MM.1S (cell line): ENCODE data around the gene KSR1.
A peak's percentile ranks its signal among the peaks of the same experiment; 100 is the strongest.
"Not testable (repeated sequence)": the region's sequence is repeated elsewhere in the genome, so short reads cannot be mapped to it uniquely, and the experiment has no call there.

ENCODE experiments used
- DNase-seq: peaks from one replicate; pipeline ENCODE4 v3.0.0-alpha.2; 2015
- H2AFZ ChIP-seq: fragments of 300-600 bp; sonication (generic); 2 replicates; pipeline ENCODE4 v1.6.0; 2016; ENCODE audit warnings: antibody characterized with exemption, low read length
- H3F3A ChIP-seq: fragments of 300-600 bp; sonication (generic); 2 replicates; pipeline ENCODE4 v1.6.1; 2016; ENCODE audit warnings: mild to moderate bottlenecking, antibody characterized with exemption, low read length, moderate library complexity, mixed read lengths; ENCODE audit not compliant: insufficient read depth
- H3K27ac ChIP-seq: fragments of 300-600 bp; sonication (generic); 2 replicates; pipeline ENCODE4 v1.5.1; 2016; ENCODE audit warnings: mild to moderate bottlenecking, low read length
- H3K27me3 ChIP-seq: fragments of 300-600 bp; sonication (generic); replicated peaks from 2 replicates; pipeline ENCODE4 v1.6.0; 2016; ENCODE audit warnings: low read length; ENCODE audit not compliant: insufficient read depth
- H3K36me3 ChIP-seq: fragments of 300-600 bp; sonication (generic); replicated peaks from 2 replicates; pipeline ENCODE4 v1.6.1; 2016; ENCODE audit warnings: mild to moderate bottlenecking, low read length, mixed read lengths; ENCODE audit not compliant: insufficient read depth
- H3K4me1 ChIP-seq: fragments of 300-600 bp; sonication (generic); 2 replicates; pipeline ENCODE4 v1.6.1; 2016; ENCODE audit warnings: low read length, mixed read lengths
- H3K4me2 ChIP-seq: fragments of 300-600 bp; sonication (generic); 2 replicates; pipeline ENCODE4 v1.6.0; 2016; ENCODE audit warnings: low read depth, low read length
- H3K4me3 ChIP-seq: fragments of 300-600 bp; sonication (generic); 2 replicates; pipeline ENCODE4 v1.5.1; 2016; ENCODE audit warnings: low read length, mixed read lengths
- H3K79me2 ChIP-seq: fragments of 300-600 bp; sonication (generic); 2 replicates; pipeline ENCODE4 v1.6.1; 2016; ENCODE audit warnings: mixed run types, low read length, mixed read lengths
- H3K9ac ChIP-seq: fragments of 300-600 bp; sonication (generic); 2 replicates; pipeline ENCODE4 v1.6.1; 2016; ENCODE audit warnings: low read length, mixed read lengths
- H3K9me2 ChIP-seq: fragments of 300-600 bp; sonication (generic); replicated peaks from 2 replicates; pipeline ENCODE4 v1.6.1; 2016; ENCODE audit warnings: mild to moderate bottlenecking, low read length, mixed read lengths; ENCODE audit not compliant: insufficient read depth
- H3K9me3 ChIP-seq: fragments of 300-600 bp; sonication (generic); replicated peaks from 2 replicates; pipeline ENCODE4 v1.6.1; 2016; ENCODE audit warnings: mild to moderate bottlenecking, low read length, mixed read lengths; ENCODE audit not compliant: insufficient read depth
- H4K20me1 ChIP-seq: fragments of 300-600 bp; sonication (generic); 2 replicates; pipeline ENCODE4 v1.6.1; 2016; ENCODE audit warnings: mild to moderate bottlenecking, low read length, moderate library complexity, mixed read lengths; ENCODE audit not compliant: insufficient read depth
- CTCF ChIP-seq: fragments of 300-600 bp; sonication (generic); IDR thresholded peaks from 2 replicates; pipeline ENCODE4 v1.5.1; 2016; ENCODE audit warnings: antibody characterized with exemption, low read length, mixed read lengths
- EZH2 ChIP-seq: fragments of 300-600 bp; sonication (generic); optimal IDR thresholded peaks from 2 replicates; pipeline ENCODE3; 2017; ENCODE audit warnings: low read depth, mild to moderate bottlenecking, antibody characterized with exemption, low read length, mixed read lengths
- EZH2phosphoT487 ChIP-seq: fragments of 300-600 bp; sonication (generic); IDR thresholded peaks from 2 replicates; pipeline ENCODE4 v1.6.1; 2018; ENCODE audit warnings: antibody characterized with exemption, low read length

The KSR1 gene

GRCh38 chr17:27430882-27431491 is 25.3 kb upstream of the KSR1 start:
- no peaks in the 10 kb centered on the region for H3K4me1 ChIP-seq
- no peaks in the 10 kb centered on the region for H3K27me3 ChIP-seq
- no peak overlapping the region for H3K4me3 ChIP-seq
- TF ChIP-seq EZH2 (no peak), CTCF (peak; percentile 44)
- no peak overlapping the region for H2AFZ ChIP-seq
- no peak overlapping the region for H3K4me2 ChIP-seq
- no peaks in the 10 kb centered on the region for H3K79me2 ChIP-seq
- no peaks in the 10 kb centered on the region for H3K36me3 ChIP-seq
- DNase-seq, result no peak
- H3F3A ChIP-seq, result no peaks in the 10 kb centered on the region
- no peak overlapping the region for H3K9ac ChIP-seq
- H3K9me3 ChIP-seq, result no peaks in the 10 kb centered on the region
- no peak overlapping the region for H3K27ac ChIP-seq
- H3K9me2 ChIP-seq, result no peaks in the 10 kb centered on the region
- no peaks in the 10 kb centered on the region for H4K20me1 ChIP-seq

- no peaks in the 10 kb centered on the region for H3K4me1 ChIP-seq
Observed at GRCh38 chr17:27433521-27433920, 22.7 kb upstream of the KSR1 start.

GRCh38 chr17:27435431-27436070 is 20.7 kb upstream of the KSR1 start:
- not testable (repeated sequence) for H3K9ac ChIP-seq, DNase-seq, H4K20me1 ChIP-seq, H3K4me1 ChIP-seq, H2AFZ ChIP-seq, H3K4me3 ChIP-seq, H3K9me3 ChIP-seq, H3K36me3 ChIP-seq, H3K4me2 ChIP-seq, H3K79me2 ChIP-seq, H3K27ac ChIP-seq, H3K27me3 ChIP-seq, H3F3A ChIP-seq, H3K9me2 ChIP-seq

More at GRCh38 chr17:27433521-27433920, 22.7 kb upstream of the KSR1 start:
- H3K9me2 ChIP-seq, result no peaks in the 10 kb centered on the region
- TF ChIP-seq EZH2phosphoT487 (no peak), EZH2 (no peak), CTCF (no peak)
- DNase-seq, result no peak
- H2AFZ ChIP-seq, result no peak overlapping the region
- H3K4me2 ChIP-seq, result no peak overlapping the region
- H3K79me2 ChIP-seq, result no peaks in the 10 kb centered on the region
- no peak overlapping the region for H3K4me3 ChIP-seq
- H4K20me1 ChIP-seq, result no peaks in the 10 kb centered on the region
- no peaks in the 10 kb centered on the region for H3K9me3 ChIP-seq
- H3K27me3 ChIP-seq, result no peaks in the 10 kb centered on the region
- H3K36me3 ChIP-seq, result no peaks in the 10 kb centered on the region
- no peak overlapping the region for H3K27ac ChIP-seq
- no peaks in the 10 kb centered on the region for H3F3A ChIP-seq
- H3K9ac ChIP-seq, result no peak overlapping the region

GRCh38 chr17:27438348-27438998 is 17.8 kb upstream of the KSR1 start:
- Histone ChIP-seq H3K27ac (no peak overlapping the region), H3K9me3 (no peaks in the 10 kb centered on the region), H3K4me2 (no peak overlapping the region), H3K36me3 (no peaks in the 10 kb centered on the region), H3K79me2 (no peaks in the 10 kb centered on the region), H4K20me1 (no peaks in the 10 kb centered on the region), H3K9me2 (no peaks in the 10 kb centered on the region), H3K4me1 (no peaks in the 10 kb centered on the region), H3K9ac (no peak overlapping the region), H3K4me3 (no peak overlapping the region), H2AFZ (no peak overlapping the region), H3K27me3 (no peaks in the 10 kb centered on the region), H3F3A (no peaks in the 10 kb centered on the region)
- TF ChIP-seq CTCF (no peak), EZH2phosphoT487 (no peak), EZH2 (no peak)
- DNase-seq, result no peak
